Ectodermal cell (in vitro differentiated cells): ENCODE measurements around the gene MON1A.
"Not testable (repeated sequence)": the region's sequence is repeated elsewhere in the genome, so short reads cannot be mapped to it uniquely, and the experiment has no call there.

Experiments used
- H3K27ac ChIP-seq: 2 replicates; pipeline ENCODE4 v1.7.0; 2013; ENCODE audit warnings: mild to moderate bottlenecking, low read depth, low read length; ENCODE audit not compliant: insufficient read depth, poor library complexity, severe bottlenecking
- H3K27me3 ChIP-seq: 2 replicates; pipeline ENCODE4 v1.7.0; 2013; ENCODE audit warnings: mild to moderate bottlenecking, low read length; ENCODE audit not compliant: insufficient read depth, control insufficient read depth, poor library complexity, severe bottlenecking
- H3K36me3 ChIP-seq: one replicate; pipeline ENCODE4 v1.7.0; 2013; ENCODE audit warnings: low read length; ENCODE audit not compliant: control insufficient read depth, insufficient read depth
- H3K4me1 ChIP-seq: one replicate; pipeline ENCODE4 v1.7.0; 2013; ENCODE audit warnings: low read length; ENCODE audit not compliant: control insufficient read depth, insufficient read depth
- H3K4me3 ChIP-seq: 2 replicates; pipeline ENCODE4 v1.7.0; 2013; ENCODE audit warnings: low read depth, low read length, control low read depth; ENCODE audit not compliant: insufficient read depth
- H3K9me3 ChIP-seq: 2 replicates; pipeline ENCODE4 v1.7.0; 2013; ENCODE audit warnings: mild to moderate bottlenecking, low read length, moderate library complexity; ENCODE audit not compliant: control insufficient read depth
- WGBS, 2 experiments: methylation state at CpG; one replicate each; pipeline ENCODE4 v1.1.7; 2013; ENCODE audit warnings: missing lambda C conversion rate in 2 of 2; 5-methylcytosine and 5-hydroxymethylcytosine counted together

Gene MON1A

DNA sequence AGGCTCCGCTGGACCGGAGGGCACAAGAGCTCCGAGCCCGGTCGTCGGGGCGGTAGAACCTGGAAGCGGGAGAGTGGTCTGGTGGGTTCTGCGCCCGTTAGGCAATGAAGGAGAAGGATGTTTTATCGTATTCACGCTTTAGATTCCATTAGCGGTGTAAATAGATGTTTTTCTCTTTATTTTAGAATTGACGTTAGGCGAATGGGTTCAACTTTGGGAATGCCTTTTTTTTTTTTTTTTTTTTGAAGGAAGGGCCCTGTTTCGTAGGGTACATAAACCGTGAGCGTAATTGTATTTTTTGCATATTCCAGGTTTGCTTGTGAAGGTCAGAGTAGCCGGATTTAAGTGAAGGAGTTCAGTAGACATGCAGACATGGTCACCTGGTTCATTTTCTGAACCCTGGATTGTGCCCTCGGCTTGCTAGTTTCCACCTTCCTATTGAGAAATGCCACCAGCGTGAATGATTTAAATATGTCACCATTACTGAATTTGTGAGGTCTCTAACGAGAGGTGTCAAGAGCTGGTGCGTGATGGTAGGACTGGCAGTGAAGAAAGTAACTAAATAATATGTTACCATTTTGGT, 11.1 kb upstream of the MON1A start:
- Histone ChIP-seq H3K4me3 (peak overlapping the region; percentile 77), H3K27me3 (no peaks in the 10 kb centered on the region), H3K27ac (peak overlapping the region; percentile 88), H3K4me1 (no peaks in the 10 kb centered on the region), H3K36me3 (no peaks in the 10 kb centered on the region), H3K9me3 (no peaks in the 10 kb centered on the region)
- WGBS, 2 experiments = 15 to 16% methylated on average over 23 of the region's 23 CpGs

GRCh38 chr3:49939858-49940666, 10.5 kb upstream of the MON1A start, which contains the start of gene RBM6:
Gene RBM6, plus strand, starts transcription at chr3:49940150. Its CDS starts 22,492 bp downstream, at chr3:49962642.
- Histone ChIP-seq H3K4me1 (no peaks in the 10 kb centered on the region), H3K27ac (peak within 1 kb of the TSS; percentile 88), H3K27me3 (no peaks in the 10 kb centered on the region), H3K36me3 (no peaks in the 10 kb centered on the region), H3K9me3 (no peaks in the 10 kb centered on the region), H3K4me3 (peak within 1 kb of the TSS; percentile 77)
- WGBS, 2 experiments = 0% methylated on average over 74 of the region's 74 CpGs

DNA sequence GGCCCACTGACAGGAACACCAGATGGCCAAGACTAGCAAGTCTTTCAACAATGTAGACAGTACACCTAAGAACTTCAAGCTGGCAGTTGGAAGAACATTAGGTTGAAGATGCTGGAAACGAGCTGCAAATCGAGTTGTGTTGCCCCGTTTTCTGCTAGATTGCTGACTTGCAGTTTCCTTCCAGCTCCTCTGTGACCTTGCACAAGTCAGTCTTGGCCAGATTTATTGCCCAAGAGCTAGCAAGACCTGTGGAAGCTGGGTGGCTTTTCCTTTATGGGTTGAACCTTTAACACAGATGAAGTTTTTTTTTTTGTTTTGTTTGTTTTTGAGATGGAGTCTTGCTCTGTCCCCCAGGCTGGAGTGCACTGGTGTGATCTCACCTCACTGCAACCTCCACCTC, 7.5 kb upstream of the MON1A start:
- no peaks in the 10 kb centered on the region for H3K4me1 ChIP-seq
- H3K4me3 ChIP-seq = no peak overlapping the region
- WGBS, 2 experiments = 92 to 93% methylated on average over 3 of the region's 3 CpGs
- H3K36me3 ChIP-seq = no peaks in the 10 kb centered on the region
- H3K27me3 ChIP-seq = no peaks in the 10 kb centered on the region
- no peaks in the 10 kb centered on the region for H3K9me3 ChIP-seq
- no peak overlapping the region for H3K27ac ChIP-seq

- not testable (repeated sequence) for H3K9me3 ChIP-seq, H3K27ac ChIP-seq, H3K36me3 ChIP-seq, H3K27me3 ChIP-seq, H3K4me3 ChIP-seq
- H3K4me1 ChIP-seq = peaks cover 10% of the 10 kb centered on the region
- WGBS, 2 experiments = 91 to 95% methylated on average over 15 of the region's 15 CpGs
Measured at GRCh38 chr3:49932281-49932680, 2.7 kb upstream of the MON1A start.

DNA sequence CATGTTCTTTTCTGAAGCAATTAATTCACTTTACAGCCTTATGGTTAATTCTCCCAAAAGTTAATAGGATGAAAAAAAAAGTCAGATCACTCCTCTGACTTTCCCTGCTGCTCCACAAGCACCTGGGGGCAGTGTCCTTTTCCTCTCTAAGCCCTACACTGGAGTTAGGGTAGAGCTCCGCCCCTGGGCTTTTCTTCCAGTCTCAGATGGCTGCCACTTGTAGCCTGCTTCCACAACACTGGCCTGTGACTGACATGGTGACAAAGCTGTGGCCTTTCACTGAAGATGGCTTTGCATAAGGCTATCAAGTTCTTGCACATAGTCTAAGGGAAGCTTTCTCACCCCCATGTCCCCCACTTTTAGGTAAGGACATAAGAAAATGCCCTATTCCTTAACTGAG, 1.3 kb upstream of the MON1A start:
- H3K27me3 ChIP-seq = no peaks in the 10 kb centered on the region
- no peak overlapping the region for H3K27ac ChIP-seq
- no peaks in the 10 kb centered on the region for H3K36me3 ChIP-seq
- WGBS, 2 experiments = 25 to 26% methylated on average over 1 of the region's 1 CpG
- no peaks in the 10 kb centered on the region for H3K9me3 ChIP-seq
- H3K4me3 ChIP-seq = no peak overlapping the region
- H3K4me1 ChIP-seq = peaks cover 10% of the 10 kb centered on the region

DNA sequence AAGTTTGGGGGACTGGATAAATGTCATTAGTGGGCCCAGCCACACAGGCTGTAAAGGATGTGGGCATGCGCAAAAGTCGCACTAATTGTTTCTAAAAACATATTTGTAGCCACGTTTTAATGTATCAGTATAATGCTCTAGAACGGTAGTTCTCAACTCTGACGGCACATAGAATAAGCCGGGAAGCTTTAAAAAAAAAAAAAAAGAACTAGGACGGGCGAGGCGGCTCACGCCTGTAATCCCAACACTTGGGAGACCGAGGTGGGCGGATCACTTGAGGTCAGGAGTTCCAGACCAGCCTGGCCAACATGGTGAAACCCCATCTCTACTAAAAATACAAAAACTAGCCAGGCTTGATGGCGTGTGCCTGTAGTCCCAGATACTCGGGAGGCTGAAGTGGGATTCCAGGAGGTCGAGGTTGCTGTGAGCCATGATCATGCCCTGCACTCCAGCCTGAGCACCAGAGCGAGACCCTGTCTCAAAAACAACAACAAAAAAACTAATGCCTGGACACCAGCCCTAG, 618 bp upstream of the MON1A start:
- peak overlapping the region; percentile 89 for H3K4me3 ChIP-seq
- 77 to 78% methylated on average over 15 to 16 of the region's 16 CpGs for WGBS, 2 experiments
- H3K4me1 ChIP-seq = peaks cover 10% of the 10 kb centered on the region
- no peaks in the 10 kb centered on the region for H3K27me3 ChIP-seq
- H3K36me3 ChIP-seq = no peaks in the 10 kb centered on the region
- H3K9me3 ChIP-seq = no peaks in the 10 kb centered on the region
- H3K27ac ChIP-seq = peak overlapping the region; percentile 11

- Histone ChIP-seq H3K27ac (no peak overlapping the region), H3K27me3 (no peaks in the 10 kb centered on the region), H3K4me1 (peaks cover 10% of the 10 kb centered on the region), H3K4me3 (no peak overlapping the region), H3K36me3 (no peaks in the 10 kb centered on the region), H3K9me3 (no peaks in the 10 kb centered on the region)
- 91% methylated on average over 5 of the region's 5 CpGs for WGBS, 2 experiments
Measured at GRCh38 chr3:49928481-49929017, 1.1 kb downstream of the MON1A start.

DNA sequence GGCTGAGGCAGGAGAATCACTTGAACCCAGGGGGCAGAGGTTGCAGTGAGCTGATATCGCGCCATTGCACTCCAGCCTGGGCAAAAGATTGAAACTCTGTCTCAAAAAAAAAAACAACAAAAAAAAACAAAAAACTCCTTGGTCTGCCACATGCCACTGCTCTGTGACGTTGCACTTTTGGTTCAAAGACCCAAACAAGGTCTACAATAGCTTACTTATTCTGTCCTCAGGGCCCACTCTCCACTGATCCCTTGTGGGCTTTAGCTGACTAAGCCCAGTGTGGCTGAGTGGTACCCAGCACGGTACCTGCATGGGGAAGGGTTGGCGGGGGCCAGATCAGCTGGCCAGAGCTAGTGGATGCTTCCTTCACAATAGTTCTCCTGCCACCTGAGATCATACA, 1.8 kb downstream of the MON1A start:
- Histone ChIP-seq H3K4me1 (peaks cover 10% of the 10 kb centered on the region), H3K4me3 (no peak overlapping the region), H3K27ac (no peak overlapping the region), H3K36me3 (no peaks in the 10 kb centered on the region), H3K27me3 (no peaks in the 10 kb centered on the region), H3K9me3 (no peaks in the 10 kb centered on the region)
- 95 to 96% methylated on average over 5 of the region's 5 CpGs for WGBS, 2 experiments

DNA sequence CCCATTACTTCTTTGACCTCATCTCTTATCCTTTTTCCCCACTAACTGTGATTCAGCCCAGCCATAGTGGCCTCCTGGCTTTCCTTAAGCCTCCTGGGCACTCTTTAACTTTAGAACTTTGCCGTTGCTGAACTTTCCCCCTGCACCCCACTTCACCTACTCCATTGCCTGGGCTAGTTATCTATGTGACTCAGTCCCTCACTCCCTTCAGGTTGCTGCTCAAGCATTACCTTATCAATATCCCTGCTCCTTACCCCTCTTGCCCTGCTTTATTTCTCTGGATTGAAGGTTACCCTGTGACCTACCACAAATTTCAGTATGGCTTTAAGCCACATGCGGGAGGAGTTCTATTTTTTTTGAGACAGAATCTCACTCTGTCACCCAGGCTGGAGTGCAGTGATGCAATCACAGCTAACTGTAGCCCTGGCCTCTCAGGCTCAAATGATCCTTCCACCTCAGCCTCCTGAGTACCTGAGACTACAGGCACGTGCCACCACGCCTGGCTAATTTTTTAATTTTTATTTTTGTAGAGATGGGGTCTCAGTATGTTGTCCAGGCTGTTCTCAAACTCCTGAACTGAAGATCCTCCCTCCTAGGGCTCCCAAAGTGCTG, 3.4 kb downstream of the MON1A start:
- Histone ChIP-seq H3K27ac (no peak overlapping the region), H3K36me3 (no peaks in the 10 kb centered on the region), H3K9me3 (no peaks in the 10 kb centered on the region), H3K4me1 (peaks cover 9% of the 10 kb centered on the region), H3K4me3 (no peak overlapping the region), H3K27me3 (no peaks in the 10 kb centered on the region)
- WGBS, 2 experiments = 87 to 92% methylated on average over 3 to 4 of the region's 4 CpGs

DNA sequence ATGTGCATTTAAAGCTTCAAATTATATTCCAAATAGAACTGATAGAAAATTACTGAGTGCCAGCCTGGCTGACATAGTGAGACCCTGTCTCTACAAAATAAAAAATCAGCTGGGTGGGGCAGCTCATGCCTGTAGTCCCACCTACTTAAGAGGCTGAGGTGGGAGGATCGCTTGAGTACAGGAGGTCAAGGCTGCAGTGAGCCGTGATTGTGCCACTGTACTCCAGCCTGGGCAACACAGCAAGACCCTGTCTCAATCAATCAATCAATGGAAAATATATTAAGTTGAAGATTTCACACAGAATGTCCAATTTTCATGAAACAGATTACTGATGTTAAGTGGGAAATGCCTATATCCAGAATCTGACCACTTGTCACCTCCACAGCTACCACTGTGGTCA, 4.1 kb downstream of the MON1A start:
- WGBS, 2 experiments = 86 to 95% methylated on average over 2 of the region's 2 CpGs
- H3K36me3 ChIP-seq = no peaks in the 10 kb centered on the region

More for the DNA sequence above, 4.1 kb downstream of the MON1A start:
- H3K4me1 ChIP-seq = peaks cover 2% of the 10 kb centered on the region
- no peaks in the 10 kb centered on the region for H3K9me3 ChIP-seq
- H3K4me3 ChIP-seq = no peak overlapping the region
- no peaks in the 10 kb centered on the region for H3K27me3 ChIP-seq
- no peak overlapping the region for H3K27ac ChIP-seq
